Head of caudate nucleus (tissue), 42 donors: Measurements from ENCODE around the gene NRG2.

ENCODE experiments used
- DNase-seq, 42 donors: peaks; one replicate each; pipeline versions ENCODE4 v3.0.0 to v3.0.0-alpha.2; 2020 to 2021; ENCODE audit warnings: mixed read lengths in 7 of 42
- intact Hi-C: fragments of 100-400 bp; cut with DNase I; formaldehyde crosslinking; loops from one replicate; pipeline ENCODE4 v1.15.0; 2022

Gene NRG2

DNA sequence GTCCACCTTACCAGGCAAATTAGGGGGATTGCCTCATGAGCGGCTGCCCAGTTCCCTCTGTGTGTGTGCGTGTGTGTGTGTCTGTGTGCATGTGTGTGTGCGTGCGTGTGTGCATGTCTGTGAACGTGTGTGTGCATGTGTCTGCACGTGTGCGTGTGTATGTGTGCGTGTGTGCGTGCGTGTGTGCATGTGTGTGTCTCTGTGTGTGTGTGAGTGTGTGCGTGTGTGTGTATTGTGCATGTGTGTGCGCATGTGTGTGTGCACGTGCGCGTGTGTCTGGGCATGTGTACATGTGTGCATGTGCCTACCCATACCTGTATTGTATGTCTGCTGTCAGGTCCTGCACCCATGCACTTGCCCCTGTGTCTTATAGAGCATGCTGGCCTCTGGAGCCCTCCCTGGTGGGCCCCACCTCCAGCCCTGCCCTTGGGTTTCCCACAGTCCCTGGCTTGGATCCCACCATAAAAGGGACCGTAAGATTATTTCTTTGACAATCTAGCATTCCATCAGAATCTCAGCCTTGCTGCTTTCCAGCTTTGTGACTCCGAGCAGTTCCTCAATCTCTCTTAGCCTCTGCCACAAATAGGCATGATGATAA, 238.2 kb downstream of the NRG2 start:
- intact Hi-C loops: no loop called here
- DNase-seq: no peak

DNA sequence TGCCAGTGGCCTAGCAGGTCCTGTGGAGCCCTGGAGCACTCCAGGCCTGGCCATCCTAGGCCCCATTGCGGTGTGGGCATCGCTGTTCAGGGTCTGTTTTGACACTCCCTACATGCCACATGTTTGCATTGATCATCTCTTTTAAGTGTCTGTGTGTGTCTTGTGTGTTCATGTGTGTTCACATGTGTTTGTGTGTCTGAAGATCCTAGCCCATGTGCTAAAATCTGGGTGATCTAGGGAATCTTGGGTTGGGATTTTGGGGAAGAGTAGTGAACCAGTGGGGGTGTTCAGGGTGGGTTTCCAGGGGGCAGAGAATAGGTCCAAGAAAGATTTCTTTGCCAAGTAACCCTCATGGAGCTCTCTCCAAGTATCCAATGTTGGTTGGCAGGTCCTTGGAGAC, 239.1 kb downstream of the NRG2 start:
- intact Hi-C loops: no loop called here
- DNase-seq: no peak

DNA sequence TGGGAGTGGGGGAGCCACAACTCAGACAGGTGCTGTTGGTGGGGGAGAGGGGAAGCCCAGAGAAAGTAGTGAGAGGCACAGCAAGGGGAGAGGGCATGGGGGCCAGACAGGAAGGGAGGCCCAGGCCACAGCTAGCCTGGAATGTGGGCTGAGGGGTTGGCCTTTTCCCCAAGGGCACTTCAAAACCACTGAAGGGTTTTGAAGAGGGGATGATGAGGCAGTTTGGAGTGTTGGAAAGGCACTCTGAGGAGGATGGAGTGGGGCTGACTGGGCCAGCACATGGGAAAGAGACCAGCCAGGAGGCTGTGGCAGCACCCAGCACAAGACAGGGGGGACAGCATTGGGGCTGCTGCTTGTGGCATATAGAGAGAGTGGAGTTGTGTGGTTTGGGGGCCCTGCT, 243.7 kb downstream of the NRG2 start:
- intact Hi-C loops: no loop called here
- DNase-seq: no peak

- intact Hi-C loops: no loop called here
- no peak for DNase-seq
These were observed 244.2 kb downstream of the NRG2 start for GRCh38 chr5:139798883-139799282.

DNA sequence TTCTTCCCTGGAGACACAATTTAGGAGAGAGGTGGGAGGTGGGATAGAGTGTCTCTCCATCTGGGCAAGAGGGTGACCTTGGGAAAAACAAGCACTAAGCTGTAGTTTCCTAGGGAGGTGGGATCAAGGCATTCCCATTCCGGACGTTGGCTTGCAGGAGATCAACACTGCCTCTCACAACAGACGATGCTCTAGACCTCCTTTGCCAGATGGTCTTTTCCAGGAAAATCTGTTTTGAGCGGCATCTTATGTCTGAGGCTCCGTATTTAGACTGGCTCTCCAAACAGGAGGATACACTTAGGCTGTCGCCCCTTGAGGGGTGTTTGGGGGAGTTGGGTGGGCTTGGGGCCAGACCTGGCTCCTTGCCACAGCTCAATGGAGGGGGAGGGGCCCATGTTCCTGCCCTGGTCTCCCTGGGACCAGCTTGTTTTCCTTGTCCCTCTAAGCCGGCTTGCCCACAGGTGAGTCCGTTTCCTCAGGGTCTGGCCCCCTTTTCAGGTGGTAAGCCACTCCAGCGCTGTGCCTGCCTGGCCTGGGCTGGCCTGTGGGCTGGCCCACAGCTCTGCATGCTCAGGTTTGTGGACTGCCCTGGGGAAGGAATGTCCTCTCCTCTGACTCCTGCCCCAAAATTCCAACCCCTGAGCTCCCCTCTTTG, 245.1 kb downstream of the NRG2 start:
- DNase-seq: no peak
- intact Hi-C loops: no loop called here

- intact Hi-C loops: no loop called here
- DNase-seq: no peak
These were observed 245.8 kb downstream of the NRG2 start for GRCh38 chr5:139797335-139797734.
